Gastrocnemius medialis (tissue), 4 donors: Measurements from ENCODE around the gene SLC45A1.

Source experiments
- CTCF ChIP-seq, 5 experiments: fragments of 450-650 bp in 3 of 5; fragments of 200-600 bp in 2 of 5; sonication (generic) in 2 of 5; IDR thresholded peaks in 4 of 5; conservative IDR thresholded peaks in 1 of 5; 1 replicate in 4 of 5; 2 replicates in 1 of 5; pipeline ENCODE4 v1.5.1; 2016 to 2019; ENCODE audit warnings: antibody characterized with exemption in 5 of 5, mild to moderate bottlenecking in 3 of 5, moderate library complexity in 3 of 5
- POLR2A ChIP-seq, 2 donors: fragments of 450-650 bp; IDR thresholded peaks; one replicate each; pipeline ENCODE4 v1.6.1; 2017; ENCODE audit warnings: antibody characterized with exemption in 2 of 2, mild to moderate bottlenecking in 2 of 2, moderate library complexity in 2 of 2

- TF ChIP-seq POLR2A (IDR thresholded peaks at IDR 0.05) = no peak
- TF ChIP-seq CTCF (IDR thresholded peaks at IDR 0.05 in 4 of 5, conservative IDR thresholded peaks at IDR 0.05 in 1 of 5) = no peak
Observed at GRCh38 chr1:8343464-8344001, 25.6 kb downstream of the SLC45A1 start.
